ENCODE data around the gene HOXC5.

HOXC5 gene

DNA sequence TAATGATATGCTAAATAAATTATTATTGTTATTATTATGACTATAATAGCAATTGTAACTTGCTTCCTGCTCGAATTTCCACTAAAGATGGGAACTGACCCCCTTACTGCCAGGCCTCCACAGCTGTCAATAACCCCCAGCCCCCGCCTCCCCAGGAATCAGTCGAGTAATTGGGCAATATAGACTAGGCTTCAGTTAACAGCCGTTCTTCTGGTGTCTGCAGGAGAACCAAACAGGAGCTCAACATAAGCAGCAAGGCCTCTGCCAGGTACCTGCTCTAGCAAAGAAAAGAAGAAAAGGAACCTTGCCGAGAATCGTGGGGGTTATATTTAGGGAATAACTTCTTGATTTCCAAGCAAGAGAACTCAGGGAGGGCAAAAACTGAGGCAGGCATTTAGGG, 42.6 kb downstream of the HOXC5 start:
- DNase-seq, result no peak

DNA sequence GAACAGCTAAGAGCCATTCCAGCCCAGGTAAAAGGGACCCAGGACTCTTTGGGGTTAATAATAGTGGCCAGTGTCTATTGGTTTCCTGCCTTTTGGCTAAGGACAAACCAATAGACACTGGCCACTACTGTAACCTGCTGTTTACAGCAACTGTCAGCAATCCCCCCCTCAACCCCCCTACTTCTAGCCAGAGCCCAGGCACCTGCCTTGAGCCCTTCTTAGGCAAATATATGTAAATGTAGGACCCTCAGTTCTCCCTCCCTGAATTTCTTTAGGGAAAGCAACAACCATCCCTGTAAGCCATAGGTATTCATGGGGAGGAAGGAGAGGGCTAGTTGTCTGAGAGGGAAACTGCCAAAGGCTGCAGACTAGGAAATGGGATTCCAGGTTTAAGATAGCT, 43.1 kb downstream of the HOXC5 start:
- DNase-seq, result no peak

DNA sequence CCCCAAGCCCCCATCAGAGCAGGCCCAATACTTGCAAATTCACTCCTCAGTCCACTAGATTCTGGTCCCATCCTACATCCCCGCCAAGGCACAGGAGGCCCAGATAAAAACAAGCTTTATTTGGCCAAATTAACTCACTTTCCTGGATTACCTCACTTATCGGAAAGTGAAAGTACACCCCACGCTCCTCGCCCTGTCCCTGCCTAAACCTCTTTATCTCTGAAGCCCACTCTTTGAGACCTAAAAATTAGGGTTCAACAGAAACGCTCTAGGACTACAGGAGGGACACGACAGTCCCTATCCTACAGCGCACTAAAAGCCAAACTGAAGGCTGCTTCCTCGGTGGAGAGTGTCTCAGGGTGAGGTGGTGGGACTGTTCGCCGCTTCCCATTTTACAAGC, 45.0 kb downstream of the HOXC5 start:
- DNase-seq, result peak; percentile 35

DNA sequence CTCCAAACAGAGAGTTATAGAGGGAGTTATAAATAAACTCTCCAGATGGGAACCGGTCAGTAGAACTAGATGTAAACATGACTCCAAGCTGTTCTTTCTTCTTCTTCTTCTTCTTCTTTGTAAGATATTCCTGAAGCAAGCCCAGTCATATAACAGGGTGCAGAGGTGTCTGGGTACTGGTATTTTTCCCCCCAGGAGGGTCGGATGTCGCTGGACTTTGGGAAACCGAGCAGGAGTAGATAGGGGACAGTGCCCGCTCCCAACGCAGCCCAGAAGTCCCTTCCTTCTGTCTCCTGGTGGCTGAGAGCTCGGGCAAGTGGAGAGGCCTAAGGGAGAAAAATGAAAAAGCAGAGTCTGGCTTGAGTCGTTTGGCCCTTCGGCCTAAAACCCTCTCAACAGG, 46.3 kb downstream of the HOXC5 start:
- peak; percentile 36 for DNase-seq

DNA sequence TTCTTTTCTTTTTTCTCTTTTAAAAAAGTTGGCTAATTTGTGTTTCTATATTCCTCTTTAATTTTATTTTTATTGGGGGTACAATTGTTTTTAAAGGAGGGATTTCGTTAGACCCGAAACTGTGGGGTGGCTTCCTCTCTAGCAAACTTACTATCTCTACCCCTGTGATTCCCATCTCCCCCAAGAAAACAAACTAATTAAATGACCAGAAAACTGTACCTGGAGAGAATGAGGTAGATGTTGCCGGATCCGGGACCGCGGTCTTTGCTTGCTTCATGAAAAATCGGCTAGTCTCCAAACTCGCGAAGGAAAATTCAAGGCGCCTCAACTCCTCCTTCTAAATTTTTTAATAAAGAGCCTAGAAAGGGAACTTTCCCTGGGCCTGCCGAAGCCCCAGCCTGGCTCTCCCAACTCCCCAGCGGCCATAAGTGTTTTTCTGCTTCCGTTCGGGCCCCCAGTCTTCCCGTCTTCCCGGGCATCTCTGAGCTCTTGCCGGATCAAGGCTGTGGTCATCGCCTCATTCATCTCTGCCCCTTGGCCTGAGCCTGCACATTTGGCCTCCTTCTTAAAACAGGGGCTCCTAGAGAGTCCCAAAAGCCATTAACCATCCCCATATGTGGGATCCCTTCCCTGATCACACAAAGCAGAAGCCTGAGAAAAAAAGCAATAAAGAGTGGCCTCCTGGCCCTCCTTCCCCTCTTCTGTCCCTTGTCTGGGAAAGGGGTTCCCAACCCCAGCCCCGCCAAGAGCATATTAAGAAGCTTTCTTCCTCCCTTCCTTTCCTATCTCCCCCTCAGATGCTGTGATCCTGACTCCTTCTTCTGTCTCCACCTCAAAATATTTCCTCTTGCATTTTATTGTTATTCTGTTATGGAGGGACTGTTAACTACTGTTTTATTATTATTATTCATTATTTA, 47.4 kb downstream of the HOXC5 start:
- peak; percentile 44 for DNase-seq

DNA sequence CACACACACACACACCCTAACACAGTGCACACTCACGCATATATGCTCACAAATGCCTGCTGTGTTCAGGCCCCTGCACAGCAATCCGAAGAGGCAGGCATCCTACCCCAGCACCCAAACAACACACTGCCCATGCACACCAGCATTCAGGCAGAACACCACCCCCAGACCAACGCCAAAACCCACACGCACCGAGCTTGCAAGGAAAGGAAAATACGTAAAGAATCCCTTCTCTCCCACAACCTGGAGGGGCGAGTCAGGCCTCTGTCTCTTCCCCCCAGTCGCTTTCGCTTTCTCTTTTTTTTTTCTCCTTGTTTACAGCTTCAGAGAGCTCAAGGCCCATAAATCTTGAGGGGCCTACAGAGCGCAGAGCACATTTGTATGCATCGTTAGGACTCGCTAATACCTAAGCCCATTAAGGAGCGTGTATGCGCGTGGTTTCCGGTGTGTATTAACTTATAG, 48.2 kb downstream of the HOXC5 start:
- peak; percentile 77 for DNase-seq

DNA sequence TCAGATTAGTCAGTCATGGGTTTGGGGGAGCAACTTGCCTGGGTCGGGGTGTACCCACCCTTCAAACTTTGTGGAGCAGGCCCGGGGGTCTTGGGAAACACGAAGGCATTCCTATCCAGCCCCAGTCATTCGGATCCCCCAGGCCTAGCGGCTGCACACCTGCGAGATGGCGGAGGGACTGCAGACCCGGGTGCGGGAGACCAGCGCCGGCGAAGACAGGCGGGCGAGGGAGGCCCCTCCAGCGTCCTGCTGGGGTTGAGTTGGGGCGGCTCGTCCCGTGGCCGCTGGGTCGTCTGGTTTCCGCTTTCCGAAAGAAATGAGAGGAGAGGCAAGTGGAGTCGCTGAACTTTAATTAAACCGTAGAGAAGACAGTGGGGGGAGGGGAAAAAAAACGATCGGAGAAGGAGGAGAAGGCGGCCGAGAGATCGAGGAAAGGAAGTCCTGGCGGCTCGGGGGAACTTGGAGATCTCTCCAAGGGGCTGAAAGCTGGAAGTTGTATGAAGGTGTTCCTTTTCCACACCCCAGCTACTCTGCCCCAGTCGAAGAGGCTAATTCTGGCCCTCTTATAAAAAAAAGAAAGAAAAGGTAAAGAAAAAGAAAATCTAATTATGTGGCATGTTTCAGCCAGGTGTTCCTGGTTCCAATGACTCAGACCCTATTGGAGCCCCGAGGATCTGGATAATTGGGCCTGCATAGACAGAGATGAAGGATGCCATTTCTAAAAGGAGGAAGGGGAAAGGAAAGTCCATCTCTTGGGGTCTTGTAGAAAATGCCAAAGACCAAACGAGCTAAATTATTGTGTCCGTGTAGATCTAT, 48.9 kb downstream of the HOXC5 start:
- DNase-seq, result peak; percentile 65

DNA sequence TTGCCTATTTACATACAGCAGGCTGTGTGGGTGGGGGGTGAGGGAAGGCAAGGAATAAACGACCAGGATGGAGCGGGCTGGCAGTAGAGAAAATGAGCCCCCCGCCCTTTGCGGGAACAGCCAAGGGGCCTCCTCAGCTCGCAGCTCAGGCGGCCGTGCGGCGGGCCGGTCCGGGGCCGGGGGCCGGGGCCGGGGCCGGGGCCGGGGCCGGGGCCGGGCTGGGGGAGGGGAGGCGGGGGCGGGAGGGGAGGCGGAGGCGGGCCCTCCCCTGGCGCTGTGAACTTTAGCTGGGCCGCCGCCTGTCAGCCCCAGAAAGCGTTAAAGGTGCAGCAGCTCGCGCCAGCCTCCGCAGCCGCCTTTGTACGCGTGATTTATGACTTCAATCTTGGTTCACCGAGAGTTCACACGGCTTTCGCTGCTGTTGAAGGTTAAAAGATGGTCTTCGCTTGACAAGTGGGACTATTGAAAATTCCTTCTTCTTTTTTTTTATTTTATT, 49.6 kb downstream of the HOXC5 start:
- DNase-seq, result peak; percentile 62
